ENCODE measurements around the gene RAB3IL1. TPM values are rescaled to one million over a fixed set of nuclear protein-coding genes. Genes with fewer than 3 reads are reported as not detected.

RAB3IL1 gene
- total RNA-seq, 1 experiment from 2014 or later, result 18.1 TPM

DNA sequence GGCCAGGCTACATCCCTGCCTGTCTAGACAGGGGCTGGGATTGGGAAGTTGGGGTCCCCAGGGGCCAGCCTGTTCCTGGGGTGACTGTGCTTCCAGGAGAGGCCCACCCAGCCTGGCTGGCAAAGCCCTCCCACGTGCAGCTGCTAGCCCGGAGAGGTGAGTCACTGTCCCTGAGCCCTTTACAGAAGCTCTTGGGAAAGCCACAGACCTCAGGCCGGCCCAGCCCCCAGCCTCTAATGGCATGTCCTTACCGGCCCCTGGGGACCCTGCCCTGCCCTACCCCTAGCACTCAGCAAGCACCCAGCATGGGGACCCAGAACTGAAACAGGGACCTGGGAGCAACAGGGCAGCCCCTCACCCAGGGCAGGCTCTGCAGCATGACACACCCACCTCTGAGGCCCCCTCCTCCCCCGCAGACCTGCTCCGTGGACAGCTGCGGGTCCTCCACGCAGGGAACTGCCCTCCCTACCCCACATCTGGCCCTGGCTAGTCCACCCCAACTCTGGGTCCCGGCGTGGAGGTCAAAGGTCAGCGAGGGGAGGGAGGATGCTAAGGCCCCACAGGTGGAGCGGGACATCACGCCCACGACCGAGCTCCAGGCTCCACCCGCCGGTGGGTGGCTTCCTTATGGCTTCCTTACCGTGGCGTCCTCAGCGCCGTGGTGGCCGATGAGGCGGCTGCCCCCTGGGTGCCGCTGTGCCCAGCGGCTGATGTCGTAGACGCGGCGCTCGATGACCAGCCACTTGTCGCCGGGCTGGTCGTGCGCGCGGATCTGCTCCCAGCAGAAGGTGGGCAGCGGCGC is 26.6 kb downstream of the RAB3IL1 start:
- Histone ChIP-seq H3K27me3 (ENCODE audit: insufficient read depth, low read length) (no peaks in the 10 kb centered on the region), H3K4me2 (ENCODE audit: low read length) (peak overlapping the region; percentile 91), H3K27ac (ENCODE audit: low read depth, low read length) (peak overlapping the region; percentile 87), H3K4me3 (replicated peaks in 1 of 2; ENCODE audit: low read depth in 1 of 2, low read length in 2 of 2) (peak overlapping the region; percentile 73 to 78), H3K9ac (ENCODE audit: low read length) (peak overlapping the region; percentile 59), H2AFZ (ENCODE audit: low read depth, low read length, poor library complexity, severe bottlenecking) (no peak overlapping the region), H3K36me3 (ENCODE audit: control insufficient read depth in 1 of 2, insufficient read depth in 2 of 2, low read length in 2 of 2) (peaks cover 0 to 3% of the 10 kb centered on the region in 2 experiments; a peak in 1 of 4 replicates), H3K9me2 (ENCODE audit: insufficient read depth) (no peaks in the 10 kb centered on the region), H4K20me1 (ENCODE audit: insufficient read depth) (no peaks in the 10 kb centered on the region), H3K4me1 (ENCODE audit: control insufficient read depth in 1 of 2, insufficient read depth in 2 of 2, low read length in 2 of 2) (peaks cover 21 to 32% of the 10 kb centered on the region in 2 experiments), H3K9me3 (ENCODE audit: control insufficient read depth in 1 of 2, insufficient read depth in 1 of 2, low read depth in 1 of 2, low read length in 2 of 2) (peaks cover 0 to 6% of the 10 kb centered on the region in 2 experiments; a peak in 1 of 4 replicates), H3K79me2 (ENCODE audit: insufficient read depth, low read length) (no peaks in the 10 kb centered on the region; the same call in 1 of the 2 replicates)
- POLR2A ChIA-PET, result interaction anchor here (0.7 kb wide), 1 partner anchor 76 kb away, joined by 3 read pairs; no protein-coding TSS in a partner anchor
- RAD21 ChIA-PET (ENCODE audit: low non-redundant PET in 1 of 2, low total read pairs in 2 of 2, uncharacterized antibody in 2 of 2, unreplicated experiment in 2 of 2), result interaction anchor here in 1 of 2 experiments (0.7 kb wide), 1 partner anchor 16 kb away, joined by 4 read pairs; no protein-coding TSS in a partner anchor
- TSS peak; percentile 43 for BruUV-seq (replicated peaks)
- CTCF ChIA-PET, result interaction anchor here (1.0 to 1.4 kb wide), 2 partner anchors 8 to 218 kb away, joined by 4 to 8 read pairs; no protein-coding TSS in a partner anchor
- no peak for DNase-seq (ENCODE audit: low read depth, low spot score)
- TF ChIP-seq EGR1 (IDR thresholded peaks at IDR 0.05; ENCODE audit: low read depth) (peak; percentile 62), ELF1 (IDR thresholded peaks at IDR 0.05; ENCODE audit: borderline replicate concordance, low read depth) (no peak)
- TF ChIP-seq, protein P1, sequence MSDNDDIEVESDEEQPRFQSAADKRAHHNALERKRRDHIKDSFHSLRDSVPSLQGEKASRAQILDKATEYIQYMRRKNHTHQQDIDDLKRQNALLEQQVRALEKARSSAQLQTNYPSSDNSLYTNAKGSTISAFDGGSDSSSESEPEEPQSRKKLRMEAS (IDR thresholded peaks at IDR 0.05), result peak; percentile 80
- intact Hi-C loops (cut with micrococcal nuclease), result no loop called here
- peak; percentile 59 for ATAC-seq

DNA sequence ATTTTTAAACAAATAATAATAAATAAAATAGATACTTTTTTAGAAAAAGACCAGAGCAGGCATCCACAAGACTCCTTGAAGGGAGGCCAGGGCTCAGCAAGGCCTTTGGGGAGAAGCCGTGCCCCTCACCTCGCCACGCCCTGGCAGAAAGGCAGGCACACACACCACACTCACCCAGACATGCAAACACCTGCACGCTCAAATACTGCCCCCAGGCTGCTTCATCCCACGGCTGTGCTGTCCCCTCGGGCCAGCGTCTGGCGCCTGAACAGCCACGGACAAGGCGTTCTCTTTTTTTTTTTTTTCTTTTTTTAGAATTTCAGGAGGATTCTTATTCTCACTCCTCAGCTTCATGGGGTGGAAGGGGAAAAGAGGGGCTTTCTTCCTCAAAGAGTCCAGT is 27.5 kb downstream of the RAB3IL1 start:
- H3K9ac ChIP-seq (ENCODE audit: low read length), result no peak overlapping the region
- H3K36me3 ChIP-seq (ENCODE audit: control insufficient read depth in 1 of 2, insufficient read depth in 2 of 2, low read length in 2 of 2), result peaks cover 0 to 3% of the 10 kb centered on the region in 2 experiments; a peak in 1 of 4 replicates
- no peaks in the 10 kb centered on the region for H3K27me3 ChIP-seq (ENCODE audit: insufficient read depth, low read length)
- H3K9me2 ChIP-seq (ENCODE audit: insufficient read depth), result no peaks in the 10 kb centered on the region
- TF ChIP-seq JUND (IDR thresholded peaks at IDR 0.05), result no peak
- no peak for TF ChIP-seq SRF (IDR thresholded peaks at IDR 0.05; ENCODE audit: low read depth)
- no peak for TF ChIP-seq ATF3 (IDR thresholded peaks at IDR 0.05)
- TF ChIP-seq, protein P2, sequence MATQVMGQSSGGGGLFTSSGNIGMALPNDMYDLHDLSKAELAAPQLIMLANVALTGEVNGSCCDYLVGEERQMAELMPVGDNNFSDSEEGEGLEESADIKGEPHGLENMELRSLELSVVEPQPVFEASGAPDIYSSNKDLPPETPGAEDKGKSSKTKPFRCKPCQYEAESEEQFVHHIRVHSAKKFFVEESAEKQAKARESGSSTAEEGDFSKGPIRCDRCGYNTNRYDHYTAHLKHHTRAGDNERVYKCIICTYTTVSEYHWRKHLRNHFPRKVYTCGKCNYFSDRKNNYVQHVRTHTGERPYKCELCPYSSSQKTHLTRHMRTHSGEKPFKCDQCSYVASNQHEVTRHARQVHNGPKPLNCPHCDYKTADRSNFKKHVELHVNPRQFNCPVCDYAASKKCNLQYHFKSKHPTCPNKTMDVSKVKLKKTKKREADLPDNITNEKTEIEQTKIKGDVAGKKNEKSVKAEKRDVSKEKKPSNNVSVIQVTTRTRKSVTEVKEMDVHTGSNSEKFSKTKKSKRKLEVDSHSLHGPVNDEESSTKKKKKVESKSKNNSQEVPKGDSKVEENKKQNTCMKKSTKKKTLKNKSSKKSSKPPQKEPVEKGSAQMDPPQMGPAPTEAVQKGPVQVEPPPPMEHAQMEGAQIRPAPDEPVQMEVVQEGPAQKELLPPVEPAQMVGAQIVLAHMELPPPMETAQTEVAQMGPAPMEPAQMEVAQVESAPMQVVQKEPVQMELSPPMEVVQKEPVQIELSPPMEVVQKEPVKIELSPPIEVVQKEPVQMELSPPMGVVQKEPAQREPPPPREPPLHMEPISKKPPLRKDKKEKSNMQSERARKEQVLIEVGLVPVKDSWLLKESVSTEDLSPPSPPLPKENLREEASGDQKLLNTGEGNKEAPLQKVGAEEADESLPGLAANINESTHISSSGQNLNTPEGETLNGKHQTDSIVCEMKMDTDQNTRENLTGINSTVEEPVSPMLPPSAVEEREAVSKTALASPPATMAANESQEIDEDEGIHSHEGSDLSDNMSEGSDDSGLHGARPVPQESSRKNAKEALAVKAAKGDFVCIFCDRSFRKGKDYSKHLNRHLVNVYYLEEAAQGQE (IDR thresholded peaks at IDR 0.05; ENCODE audit: low read depth), result no peak
- no peak for TF ChIP-seq YY1 (IDR thresholded peaks at IDR 0.05; ENCODE audit: extremely low read depth, insufficient replicate concordance, low read depth, low read length)
- ChIA-PET RAD21 (ENCODE audit: low non-redundant PET in 1 of 2, low total read pairs in 2 of 2, uncharacterized antibody in 2 of 2, unreplicated experiment in 2 of 2) (interaction anchor here in 1 of 2 experiments (0.7 kb wide), 1 partner anchor 15 kb away, joined by 4 read pairs; no protein-coding TSS in a partner anchor), CTCF (interaction anchor here (1.0 to 1.4 kb wide), 3 partner anchors 9 to 219 kb away, joined by 3 to 8 read pairs (median 4); no protein-coding TSS in a partner anchor), POLR2A (interaction anchor here (0.7 kb wide), 1 partner anchor 75 kb away, joined by 3 read pairs; no protein-coding TSS in a partner anchor)
- intact Hi-C loops (cut with micrococcal nuclease), result no loop called here
- no peaks in the 10 kb centered on the region for H4K20me1 ChIP-seq (ENCODE audit: insufficient read depth)
- BruUV-seq (replicated peaks), result no TSS peak
- peak overlapping the region; percentile 87; the same call in 1 of the 2 replicates for H3K27ac ChIP-seq (ENCODE audit: low read depth, low read length)
- DNase-seq (ENCODE audit: low read depth, low spot score) (no peak), ATAC-seq (no peak)
- peak overlapping the region; percentile 91 for H3K4me2 ChIP-seq (ENCODE audit: low read length)
- H3K4me1 ChIP-seq (ENCODE audit: control insufficient read depth in 1 of 2, insufficient read depth in 2 of 2, low read length in 2 of 2), result peaks cover 21 to 32% of the 10 kb centered on the region in 2 experiments
- no peak overlapping the region for H2AFZ ChIP-seq (ENCODE audit: low read depth, low read length, poor library complexity, severe bottlenecking)
- H3K79me2 ChIP-seq (ENCODE audit: insufficient read depth, low read length), result no peaks in the 10 kb centered on the region; the same call in 1 of the 2 replicates
- peak overlapping the region in 1 of 2 experiments; percentile 73; a peak in 2 of 4 replicates for H3K4me3 ChIP-seq (replicated peaks in 1 of 2; ENCODE audit: low read depth in 1 of 2, low read length in 2 of 2)
- peaks cover 0 to 6% of the 10 kb centered on the region in 2 experiments; a peak in 1 of 4 replicates for H3K9me3 ChIP-seq (ENCODE audit: control insufficient read depth in 1 of 2, insufficient read depth in 1 of 2, low read depth in 1 of 2, low read length in 2 of 2)

All from HCT116 (cell line).